ENCODE results near the gene RPS6KA5.

GRCh38 chr14:91019673-91020072 lies 40.8 kb downstream of the RPS6KA5 start:
- TF ChIP-seq EZH2 (optimal IDR thresholded peaks at IDR 0.05; ENCODE audit: low read depth, low read length) (no peak), CTCF (IDR thresholded peaks at IDR 0.05; ENCODE audit: low read length) (no peak)
